ENCODE data around the gene NEXN.
"Not testable (repeated sequence)": the region's sequence is repeated elsewhere in the genome, so short reads cannot be mapped to it uniquely, and the experiment has no call there.

NEXN gene

DNA sequence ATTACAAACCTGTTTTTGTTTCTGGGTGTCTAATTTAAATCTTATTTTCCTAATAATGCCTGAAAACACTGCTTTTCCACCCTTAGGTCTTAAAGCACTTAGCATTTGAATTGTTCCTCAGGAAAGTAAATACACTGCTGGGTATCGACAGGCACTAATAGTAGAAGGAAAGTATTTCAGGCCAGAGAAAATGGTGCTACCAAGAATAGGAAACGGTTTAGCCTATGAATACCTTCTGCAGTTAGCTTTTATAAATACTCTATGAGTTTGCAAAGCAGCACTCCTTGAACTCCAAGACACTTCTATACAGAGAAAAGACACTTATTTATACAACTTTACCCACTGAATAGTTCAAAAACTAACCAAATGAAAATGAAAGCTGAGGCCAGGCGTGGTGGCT is 83.7 kb downstream of the NEXN start:
- DNase-seq, result no peak

- DNase-seq, result no peak
Measured at GRCh38 chr1:77975386-77975785, 87.0 kb downstream of the NEXN start.

- no peak for DNase-seq
Measured at GRCh38 chr1:77975907-77976306, 87.5 kb downstream of the NEXN start.

DNA sequence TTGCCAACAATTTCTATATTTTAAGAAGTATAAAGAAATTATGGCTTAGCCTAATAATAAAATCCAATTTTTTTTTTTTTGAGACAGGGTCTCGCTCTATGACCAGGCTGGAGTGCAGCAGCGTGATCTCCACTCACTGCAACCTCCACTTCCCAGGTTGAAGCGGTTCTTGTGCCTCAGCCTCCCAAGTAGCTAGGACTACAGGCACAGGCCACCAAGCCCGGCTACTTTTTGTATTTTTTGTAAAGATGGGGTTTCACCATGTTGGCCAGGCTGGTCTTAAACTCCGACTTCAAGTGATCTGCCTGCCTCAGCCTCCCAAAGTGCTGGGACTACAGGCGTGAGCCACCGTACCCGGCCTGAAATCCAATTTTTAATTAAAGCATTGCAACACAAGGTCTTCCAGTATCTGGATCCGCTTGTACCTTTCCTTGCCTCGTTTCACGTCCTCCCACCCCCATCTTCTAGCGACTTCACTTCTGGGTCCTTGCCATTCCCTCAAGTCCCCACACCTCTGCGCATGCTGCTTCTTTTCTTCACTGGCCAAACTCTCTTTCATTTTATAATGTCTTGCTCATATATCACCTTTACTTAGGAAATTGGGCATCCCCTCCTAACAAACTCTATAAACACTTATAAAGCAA is 88.1 kb downstream of the NEXN start:
- no peak for DNase-seq

DNA sequence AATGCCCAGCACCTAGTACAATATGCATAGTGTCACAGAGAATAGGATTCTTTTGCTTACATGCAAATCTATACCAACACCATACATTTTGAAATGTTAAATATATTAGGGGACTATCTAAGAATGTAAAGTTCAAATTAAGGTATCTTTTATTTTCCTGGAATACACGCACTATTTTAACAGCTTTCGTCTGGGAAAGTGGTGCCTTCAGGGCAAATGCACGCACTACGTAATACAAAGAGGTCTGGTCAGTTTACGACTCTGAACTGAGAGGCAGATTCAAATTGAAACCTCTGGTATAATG is 89.5 kb downstream of the NEXN start:
- no peak for DNase-seq

DNA sequence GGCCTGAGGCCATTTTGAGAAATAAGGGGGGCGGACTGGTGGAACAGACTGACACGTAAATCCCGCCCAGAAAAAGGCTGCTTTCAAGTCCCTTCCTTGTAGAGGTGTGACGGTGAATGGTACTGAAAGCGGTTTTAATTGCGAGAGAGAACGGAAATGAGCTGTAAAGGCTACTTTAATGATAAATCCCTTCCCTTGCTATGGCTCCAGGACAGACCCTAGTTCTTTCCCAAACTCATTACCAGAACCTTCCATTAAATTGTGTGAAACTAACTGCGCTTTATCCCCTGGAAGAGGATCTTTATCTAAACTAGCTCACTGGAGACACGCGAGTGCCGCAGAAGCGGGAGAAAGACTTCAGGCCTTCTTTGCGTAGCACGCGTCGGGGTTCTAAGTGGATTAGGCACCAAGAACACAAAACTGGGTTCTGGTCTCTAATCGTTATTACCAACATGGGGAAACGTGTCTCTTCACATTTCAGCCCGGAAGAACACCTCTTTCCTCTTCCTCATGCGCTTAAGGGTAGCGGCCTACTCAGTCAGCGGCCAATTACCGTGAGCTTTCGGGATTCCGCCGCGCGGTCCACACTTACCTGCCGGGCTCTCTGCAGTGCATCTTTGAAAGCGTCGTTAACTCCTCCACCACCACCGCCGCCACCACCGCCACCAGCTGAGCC is 90.0 kb downstream of the NEXN start:
- peak; percentile 62 for DNase-seq

DNA sequence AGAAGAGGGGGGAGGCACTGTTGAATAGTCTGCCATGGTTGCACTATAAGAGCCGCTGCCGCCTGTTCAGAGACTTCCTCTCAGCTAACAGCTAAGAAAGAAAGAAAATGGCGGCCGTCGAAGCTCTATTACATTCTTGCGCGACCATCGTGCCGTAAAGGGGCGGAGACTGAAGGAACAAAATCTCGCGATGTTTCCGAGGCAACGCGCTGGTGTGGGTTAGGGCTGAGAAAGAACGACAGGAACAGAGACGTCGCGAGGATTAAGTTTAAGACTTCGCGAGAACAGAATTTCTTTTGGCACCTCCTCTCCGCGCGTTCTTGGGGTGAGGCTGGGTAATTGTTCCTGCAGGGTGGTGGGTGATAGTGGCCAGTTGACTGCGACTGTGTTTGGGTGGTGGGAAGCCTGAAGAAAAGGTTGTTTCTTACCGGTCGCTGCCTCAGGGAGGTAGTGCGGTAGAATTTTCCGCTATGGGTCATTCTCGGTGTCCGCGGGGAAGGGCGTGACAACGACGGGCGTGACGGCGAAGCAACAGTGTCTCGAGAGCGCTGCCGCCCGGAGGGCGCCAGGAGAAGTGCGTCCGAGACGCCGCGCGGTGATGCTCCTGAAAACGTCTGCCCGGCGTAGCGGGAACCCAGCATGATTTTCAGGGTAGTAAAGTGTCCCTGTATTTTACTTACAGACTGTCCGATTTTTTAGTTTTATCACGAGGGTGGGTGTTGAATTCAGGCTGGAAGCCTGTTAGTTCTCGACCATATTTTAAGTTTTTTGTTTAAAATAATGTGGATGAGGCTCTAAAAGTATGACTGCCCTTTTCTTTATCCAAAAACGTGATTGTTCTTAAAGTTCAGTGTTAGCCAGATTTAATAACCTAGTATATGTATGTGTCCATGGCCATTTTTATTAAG is 90.8 kb downstream of the NEXN start, which contains the start of gene FUBP1:
TSS of gene FUBP1 (minus strand) at position 104 of the 908 bp plus-strand sequence. CDS start at position 36, 68 bp downstream.
- peak; percentile 93 for DNase-seq

DNA sequence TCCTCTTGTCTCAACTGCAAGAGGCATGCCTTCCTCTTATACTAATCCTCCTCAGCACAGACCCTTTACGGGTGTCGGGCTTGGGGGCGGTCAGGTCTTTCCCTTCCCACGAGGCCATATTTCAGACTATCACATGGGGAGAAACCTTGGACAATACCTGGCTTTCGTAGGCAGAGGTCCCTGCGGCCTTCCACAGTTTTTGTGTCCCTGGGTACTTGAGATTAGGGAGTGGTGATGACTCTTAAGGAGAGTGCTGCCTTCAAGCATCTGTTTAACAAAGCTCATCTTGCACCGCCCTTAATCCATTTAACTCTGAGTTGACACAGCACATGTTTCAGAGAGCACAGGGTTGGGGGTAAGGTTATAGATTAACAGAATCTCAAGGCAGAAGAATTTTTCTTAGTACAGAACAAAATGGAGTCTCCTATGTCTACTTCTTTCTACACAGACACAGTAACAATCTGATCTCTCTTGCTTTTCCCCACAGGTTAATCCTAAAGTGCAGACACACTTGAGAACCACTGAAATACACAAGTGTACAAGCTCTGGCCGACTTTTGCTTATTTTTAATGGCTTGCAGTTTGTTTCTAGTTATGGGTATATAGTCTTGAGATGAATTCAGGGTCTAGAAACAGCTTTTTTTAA is 95.0 kb downstream of the NEXN start:
- DNase-seq, result not testable (repeated sequence)

DNA sequence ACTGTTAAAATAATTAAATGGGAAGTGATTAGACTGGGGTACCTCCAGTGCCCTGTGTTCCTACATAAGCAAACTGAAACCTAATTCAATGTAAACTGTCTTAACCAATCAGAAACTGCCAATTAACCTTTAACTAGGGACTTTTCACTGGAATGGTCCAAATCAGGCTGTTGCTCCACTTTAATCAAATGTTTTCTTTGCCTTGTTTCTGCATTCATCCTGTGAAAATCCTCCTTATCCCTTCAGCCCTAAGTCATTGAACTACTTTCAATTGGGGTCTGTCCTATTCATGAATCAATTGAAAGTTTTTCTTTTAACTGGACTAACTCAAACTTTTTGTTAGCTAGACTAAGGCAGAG is 95.6 kb downstream of the NEXN start:
- DNase-seq, result no peak

GRCh38 chr1:77984629-77985028 is 96.2 kb downstream of the NEXN start:
- DNase-seq, result no peak

- DNase-seq, result no peak
Measured at GRCh38 chr1:77986810-77987209, 98.4 kb downstream of the NEXN start.

DNA sequence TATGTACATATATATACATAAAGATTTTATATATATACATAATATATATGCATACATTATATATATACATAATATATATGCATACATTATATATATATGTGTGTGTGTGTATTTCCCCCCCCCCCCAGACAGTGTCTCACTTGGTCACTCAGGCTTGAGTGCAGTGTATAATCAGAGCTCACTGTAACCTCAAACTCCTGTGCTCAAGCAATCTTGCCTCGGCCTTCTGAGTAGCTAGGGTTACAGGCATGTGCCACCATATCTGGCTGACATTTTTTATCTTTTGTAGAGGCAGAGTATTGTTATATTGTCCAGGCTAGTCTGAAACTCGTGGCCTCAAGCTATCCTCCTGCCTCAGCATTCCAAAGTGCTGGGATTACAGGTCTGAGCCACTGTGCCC is 99.5 kb downstream of the NEXN start:
- DNase-seq, result no peak

DNA sequence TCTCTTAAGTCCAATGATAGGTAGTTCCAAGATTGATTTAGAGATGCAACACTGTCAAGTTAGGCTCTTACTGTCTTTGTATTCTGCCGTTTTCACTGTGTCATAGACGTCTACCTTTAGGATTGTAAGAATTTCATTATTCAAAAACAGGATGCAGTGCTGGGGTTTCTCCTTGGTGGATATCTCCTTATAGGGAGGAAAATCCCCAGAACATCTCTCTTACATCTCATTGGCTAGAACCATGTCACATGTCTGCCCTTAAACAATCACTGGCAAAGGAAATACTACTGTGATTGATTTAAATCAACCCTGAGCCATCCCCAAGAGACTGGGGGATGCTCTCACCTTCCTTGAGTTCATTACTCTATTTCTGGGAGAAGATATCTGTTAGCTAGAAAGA is 101.3 kb downstream of the NEXN start:
- DNase-seq, result no peak

GRCh38 chr1:77990629-77991204 is 102.3 kb downstream of the NEXN start:
- DNase-seq, result no peak

- no peak for DNase-seq
Measured at GRCh38 chr1:77991638-77992037, 103.2 kb downstream of the NEXN start.
